Endothelial cell of umbilical vein (primary cell): ENCODE results near the gene SPACA4. TPM values are rescaled to one million over a fixed set of nuclear protein-coding genes. Genes with fewer than 3 reads are reported as not detected.
A peak's percentile ranks its signal among the peaks of the same experiment; 100 is the strongest.

Experiments
- BruUV-seq: library from RNA; stranded (reverse); fragments of 400-500 nt; replicated peaks from 2 replicates; lab custom pipeline; 2021; lab: Mats Ljungman, UMichigan
- CTCF ChIA-PET: fragments of 300-600, 350-600 bp; sonication (Branson Sonifier 250); formaldehyde crosslinking; loops from one replicate; lab custom pipeline; 2021; ENCODE audit warnings: antibody characterized with exemption, inconsistent platforms; lab: Charles Lee
- POLR2A ChIA-PET: fragments of 300-600, 350-600 bp; sonication (Branson Sonifier 250); formaldehyde crosslinking; loops from one replicate; lab custom pipeline; 2021; ENCODE audit warnings: antibody characterized with exemption, inconsistent platforms; lab: Charles Lee
- DNase-seq: peaks from one replicate; pipeline ENCODE4 v3.0.0-alpha.2; 2011; ENCODE audit warnings: low read depth, low spot score
- FAIRE-seq: peaks from 2 replicates; lab custom pipeline; 2011; peaks lifted over from hg19 to GRCh38; lab: Jason Lieb, UNC
- H2AFZ ChIP-seq: 2 replicates; pipeline ENCODE4 v1.6.0; 2012; ENCODE audit warnings: low read depth, low read length, control low read depth, inconsistent platforms
- H3K27ac ChIP-seq: 2 replicates; pipeline ENCODE4 v1.5.1; 2011; ENCODE audit warnings: low read depth, mild to moderate bottlenecking, control low read depth, low read length, moderate library complexity; ENCODE audit not compliant: insufficient read depth
- H3K27me3 ChIP-seq, 2 experiments: 2 replicates each; pipeline versions ENCODE4 v1.6.0 to v1.6.1; 2011; ENCODE audit warnings: low read length in 2 of 2, mixed read lengths in 1 of 2; ENCODE audit not compliant: control insufficient read depth in 2 of 2, insufficient read depth in 2 of 2
- H3K36me3 ChIP-seq, 2 experiments: 2 replicates in 1 of 2; 3 replicates in 1 of 2; pipeline ENCODE4 v1.5.1; 2011; ENCODE audit warnings: low read length in 2 of 2, mild to moderate bottlenecking in 1 of 2, moderate library complexity in 1 of 2; ENCODE audit not compliant: control insufficient read depth in 2 of 2, insufficient read depth in 2 of 2; ENCODE audit errors: extremely low read depth in 1 of 2
- H3K4me1 ChIP-seq: 3 replicates; pipeline ENCODE4 v1.5.1; 2011; ENCODE audit warnings: mild to moderate bottlenecking, low read length; ENCODE audit not compliant: control insufficient read depth, insufficient read depth; ENCODE audit errors: extremely low read depth
- H3K4me2 ChIP-seq: 2 replicates; pipeline ENCODE4 v1.6.1; 2011; ENCODE audit warnings: low read length, control low read depth, mixed read lengths; ENCODE audit not compliant: insufficient read depth
- H3K4me3 ChIP-seq, 3 experiments: fragments of 200-600 bp in 1 of 3; sonication (generic), shearing (Covaris generic) in 1 of 3; replicated peaks in 1 of 3; 2 replicates each; pipeline ENCODE4 v1.5.1; 2011 to 2016; ENCODE audit warnings: control low read depth in 3 of 3, low read length in 3 of 3, mild to moderate bottlenecking in 2 of 3, inconsistent platforms in 1 of 3, low read depth in 1 of 3, moderate library complexity in 1 of 3; ENCODE audit not compliant: insufficient read depth in 1 of 3
- H3K79me2 ChIP-seq: 2 replicates; pipeline ENCODE4 v1.6.0; 2012; ENCODE audit warnings: low read length, inconsistent platforms; ENCODE audit not compliant: control insufficient read depth, insufficient read depth
- H3K9ac ChIP-seq: replicated peaks from 2 replicates; pipeline ENCODE3; 2011; ENCODE audit warnings: low read length, control low read depth; ENCODE audit not compliant: insufficient read depth; ENCODE audit errors: extremely low read depth
- H3K9me1 ChIP-seq: replicated peaks from 3 replicates; pipeline ENCODE4 v1.6.0; 2011; ENCODE audit warnings: mild to moderate bottlenecking, low read length; ENCODE audit not compliant: control insufficient read depth, insufficient read depth; ENCODE audit errors: extremely low read depth
- H3K9me3 ChIP-seq: replicated peaks from 2 replicates; pipeline ENCODE4 v1.5.1; 2012; ENCODE audit warnings: low read length, inconsistent platforms; ENCODE audit not compliant: control insufficient read depth, insufficient read depth
- H4K20me1 ChIP-seq: replicated peaks from 2 replicates; pipeline ENCODE3; 2011; ENCODE audit warnings: mild to moderate bottlenecking, low read length; ENCODE audit not compliant: control insufficient read depth, insufficient read depth; ENCODE audit errors: extremely low read depth
- CTCF ChIP-seq, 2 donors: IDR thresholded peaks; 1 replicate in 1 of 2; 2 replicates in 1 of 2; pipeline ENCODE4 v1.5.1; 2011; ENCODE audit warnings: low read length in 2 of 2, mild to moderate bottlenecking in 2 of 2, moderate library complexity in 2 of 2, control low read depth in 1 of 2, inconsistent platforms in 1 of 2, low read depth in 1 of 2; ENCODE audit not compliant: insufficient read depth in 1 of 2; ENCODE audit errors: extremely low read depth in 1 of 2
- EZH2 ChIP-seq: IDR thresholded peaks from 2 replicates; pipeline ENCODE4 v1.6.1; 2012; ENCODE audit warnings: borderline replicate concordance, low read depth, mild to moderate bottlenecking, moderate library complexity, low read length, inconsistent platforms; ENCODE audit not compliant: severe bottlenecking
- FOS ChIP-seq: IDR thresholded peaks from 2 replicates; pipeline ENCODE4 v1.6.1; 2011; ENCODE audit warnings: mild to moderate bottlenecking, low read length, moderate library complexity, borderline replicate concordance; ENCODE audit not compliant: insufficient read depth
- GATA2 ChIP-seq: IDR thresholded peaks from 2 replicates; pipeline ENCODE4 v1.7.0; 2011; ENCODE audit warnings: low read depth, mild to moderate bottlenecking, moderate library complexity, mixed read lengths, low read length; ENCODE audit not compliant: insufficient read length, insufficient read depth
- JUN ChIP-seq: IDR thresholded peaks from 2 replicates; pipeline ENCODE4 v1.6.1; 2011; ENCODE audit warnings: borderline replicate concordance, low read depth; ENCODE audit not compliant: insufficient read length, insufficient read depth
- MYC ChIP-seq: IDR thresholded peaks from one replicate; pipeline ENCODE4 v1.6.1; 2011; ENCODE audit warnings: mild to moderate bottlenecking, low read depth, low read length
- POLR2A ChIP-seq: IDR thresholded peaks from 2 replicates; pipeline ENCODE4 v1.6.1; 2012; ENCODE audit warnings: low read depth, mild to moderate bottlenecking, control low read depth, low read length
- dilution Hi-C: fragments of 300-500 bp; cut with MboI; formaldehyde crosslinking; loops from one replicate; pipeline ENCODE4 v1.15.0; 2019; ENCODE audit warnings: low sequenced_read_pairs; ENCODE audit not compliant: extremely low pct_ligation_motif_present
- intact Hi-C: fragments of 100-400 bp; cut with micrococcal nuclease; formaldehyde crosslinking; loops from one replicate; pipeline ENCODE4 v1.10.0; 2022
- polyA plus RNA-seq, 4 experiments: library from polyadenylated mRNA; depleted of rRNA in 3 of 4; stranded (reverse) in 3 of 4; unstranded in 1 of 4; fragments of >200 nt; gene quantifications; 2 replicates each; pipeline versions ENCODE4 v1.2.1 to v1.2.3, GENCODE V29; 2011 to 2012; ENCODE audit warnings: missing spikeins in 1 of 4
- total RNA-seq: library from RNA; stranded (reverse); gene quantifications from 2 replicates; pipeline ENCODE4 v1.2.3, GENCODE V29; 2021

Gene SPACA4
- total and polyA plus RNA-seq, 2 donors (not counting 3 experiments of a cell fraction or from before 2014, with no cell fraction given) = not detected

- Histone ChIP-seq H3K79me2 (no peaks in the 10 kb centered on the region), H3K36me3 (no peaks in the 10 kb centered on the region), H3K27ac (no peak overlapping the region), H3K4me3 (no peak overlapping the region), H3K4me1 (peaks cover 9% of the 10 kb centered on the region), H4K20me1 (no peaks in the 10 kb centered on the region), H3K27me3 (peaks cover 0 to 2% of the 10 kb centered on the region in 2 experiments), H3K4me2 (peak overlapping the region; percentile 72), H2AFZ (no peak overlapping the region), H3K9me1 (no peaks in the 10 kb centered on the region), H3K9me3 (no peaks in the 10 kb centered on the region), H3K9ac (no peak overlapping the region)
- POLR2A ChIA-PET = no interaction called here
- TF ChIP-seq FOS (no peak), MYC (no peak)
- DNase-seq (no peak), FAIRE-seq (peak; percentile 85)
- BruUV-seq = no TSS peak
- intact Hi-C loops (loop anchor here (1.0 to 2.0 kb wide), 7 partner anchors 8 to 196 kb away; no protein-coding TSS in a partner anchor), dilution Hi-C loops (no loop called here)
- CTCF ChIA-PET = interaction anchor here (1.3 to 2.7 kb wide), 15 partner anchors 9 to 198 kb away, joined by 3 to 41 read pairs (median 12); partner anchors contain the start of genes HSD17B14 and NTN5
Observed at GRCh38 chr19:48646722-48647216, 40.2 kb downstream of the SPACA4 start.

GRCh38 chr19:48648134-48648533 is 41.6 kb downstream of the SPACA4 start:
- Histone ChIP-seq H3K27me3 (no peaks in the 10 kb centered on the region), H2AFZ (no peak overlapping the region), H3K9me1 (no peaks in the 10 kb centered on the region), H3K9ac (no peak overlapping the region), H3K79me2 (no peaks in the 10 kb centered on the region), H3K27ac (no peak overlapping the region), H3K4me2 (no peak overlapping the region), H3K4me1 (peaks cover 9% of the 10 kb centered on the region), H3K36me3 (no peaks in the 10 kb centered on the region), H3K4me3 (no peak overlapping the region), H3K9me3 (no peaks in the 10 kb centered on the region), H4K20me1 (no peaks in the 10 kb centered on the region)
- no peak for DNase-seq
- CTCF ChIA-PET = interaction anchor here (1.6 kb wide), 1 partner anchor 194 kb away, joined by 3 read pairs; no protein-coding TSS in a partner anchor
- no TSS peak for BruUV-seq
- FAIRE-seq = no peak
- POLR2A ChIA-PET = no interaction called here
- TF ChIP-seq CTCF (IDR thresholded peaks at IDR 0.05; ENCODE audit: extremely low read depth in 1 of 2, insufficient read depth in 1 of 2, low read depth in 1 of 2, low read length in 2 of 2) (no peak), EZH2 (no peak), POLR2A (no peak), JUN (no peak), FOS (no peak), GATA2 (no peak), MYC (no peak)
- intact Hi-C loops (no loop called here), dilution Hi-C loops (no loop called here)
